NCI-H526 treated with DMSO at 0.1 percent for 48 hours (cell line): ENCODE measurements around the gene COX8C.

Experiments used
- DNase-seq: peaks from one replicate; lab custom pipeline; 2025; lab: John Stamatoyannopoulos, UW

The COX8C gene

GRCh38 chr14:93346926-93347721 is at the start of gene COX8C:
Gene COX8C, plus strand, starts transcription at chr14:93347182. Its CDS starts 87 bp downstream, at chr14:93347269.
- DNase-seq: no peak

- DNase-seq: no peak
These were observed 47.6 kb upstream of the COX8C start for GRCh38 chr14:93299416-93299815.

DNA sequence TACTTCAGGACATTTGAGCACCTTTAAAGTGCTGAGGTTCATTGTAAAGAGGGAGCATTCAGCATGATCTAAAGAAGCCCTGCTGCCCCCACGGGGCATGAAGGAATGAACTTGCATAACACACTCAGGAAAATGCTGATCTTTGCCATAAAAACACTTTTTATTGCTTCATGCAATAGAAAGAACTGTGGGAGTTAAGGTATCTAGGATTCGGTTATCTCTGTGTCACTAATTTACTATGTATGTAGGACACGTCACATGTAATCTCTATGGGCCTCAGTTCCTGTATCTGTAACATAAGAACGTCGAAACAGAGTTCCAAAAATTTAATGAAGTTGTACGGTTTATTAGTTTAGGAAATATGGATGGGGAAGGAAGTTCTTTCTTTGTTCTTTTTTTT is 47.1 kb upstream of the COX8C start:
- no peak for DNase-seq

DNA sequence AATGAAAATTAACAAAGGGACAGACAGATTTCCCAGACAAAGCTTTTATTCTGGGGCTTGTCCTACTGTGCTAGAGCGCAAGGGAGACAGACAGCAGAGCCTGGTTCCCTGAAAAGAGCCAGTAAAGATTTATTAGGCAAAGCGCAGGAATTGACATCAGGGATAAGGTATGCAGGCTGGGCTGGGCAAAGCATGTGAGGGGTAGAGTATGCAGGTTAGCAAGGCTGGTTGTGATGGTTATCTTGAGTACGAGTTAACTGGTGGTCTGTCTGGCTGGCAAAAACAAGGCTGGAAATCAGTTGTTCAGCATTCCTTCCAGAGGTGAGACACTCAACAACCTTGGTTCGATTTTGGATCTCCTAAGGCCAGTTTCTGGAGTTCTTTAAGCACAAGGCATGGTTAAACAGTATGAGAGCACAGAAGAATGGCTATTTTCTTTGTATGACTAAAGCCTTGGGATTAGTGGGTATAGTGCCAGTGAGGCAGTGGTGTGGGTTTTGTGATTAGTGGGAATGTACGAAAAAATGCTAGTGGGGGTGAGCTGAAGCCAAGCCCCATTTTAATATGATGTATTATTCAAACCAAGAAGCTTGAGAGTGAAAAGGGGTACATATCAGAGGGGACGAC is 45.0 kb upstream of the COX8C start:
- DNase-seq: no peak

GRCh38 chr14:93302688-93303581 is 44.0 kb upstream of the COX8C start:
- DNase-seq: no peak

DNA sequence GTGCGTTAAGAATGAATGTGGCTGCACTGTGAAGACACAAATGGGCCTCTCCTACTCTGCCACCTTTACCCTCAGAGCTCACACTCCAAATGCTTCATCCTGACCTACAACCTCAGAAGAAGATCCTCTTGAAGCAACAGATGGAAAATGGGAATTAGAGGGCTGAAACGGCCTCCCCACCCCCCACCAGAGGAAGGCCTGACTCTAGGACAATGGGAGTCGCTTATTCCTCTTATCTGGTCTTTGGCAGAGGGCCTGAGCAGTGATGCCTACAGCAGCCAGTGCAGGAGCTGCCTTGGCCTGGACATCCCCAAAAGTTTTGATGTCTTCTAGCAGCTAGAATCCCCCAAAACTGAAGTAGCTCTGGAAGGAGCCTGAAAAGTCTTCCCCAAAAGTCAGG is 43.3 kb upstream of the COX8C start:
- DNase-seq: no peak

- DNase-seq: no peak
These were observed 42.2 kb upstream of the COX8C start for GRCh38 chr14:93304771-93305170.

DNA sequence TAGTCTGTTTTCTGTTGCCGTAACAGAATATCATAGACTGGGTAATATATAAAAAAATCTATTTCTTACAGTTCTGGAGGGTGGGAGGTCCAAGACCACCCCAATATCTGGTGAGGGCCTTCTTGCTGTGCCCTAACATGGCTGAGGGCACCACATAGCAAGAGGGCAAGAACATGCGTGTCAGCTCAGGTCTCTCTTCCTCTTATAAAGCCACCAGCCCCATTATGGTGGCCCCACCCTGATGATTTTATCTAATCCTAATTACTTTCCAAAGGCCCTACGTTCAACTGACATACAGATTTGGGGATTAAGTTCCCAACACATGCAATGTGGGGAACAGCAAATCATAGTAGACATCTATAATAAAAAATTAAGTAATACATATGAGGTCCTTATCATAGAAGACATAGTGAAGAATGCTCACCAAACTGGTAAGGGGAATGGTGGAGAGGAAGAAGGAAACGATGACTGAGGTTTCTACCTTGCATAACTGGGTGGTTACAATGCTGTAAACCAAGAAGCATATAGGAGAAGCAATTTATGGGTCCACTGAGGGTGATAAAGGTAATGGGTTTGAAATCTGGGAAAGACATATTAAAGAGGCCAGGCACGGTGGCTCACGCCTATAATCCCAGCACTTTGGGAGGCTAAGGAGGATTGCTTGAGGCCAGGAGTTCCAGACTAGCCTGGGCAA is 41.1 kb upstream of the COX8C start:
- no peak for DNase-seq

- DNase-seq: no peak
These were observed 40.2 kb upstream of the COX8C start for GRCh38 chr14:93306812-93307211.

DNA sequence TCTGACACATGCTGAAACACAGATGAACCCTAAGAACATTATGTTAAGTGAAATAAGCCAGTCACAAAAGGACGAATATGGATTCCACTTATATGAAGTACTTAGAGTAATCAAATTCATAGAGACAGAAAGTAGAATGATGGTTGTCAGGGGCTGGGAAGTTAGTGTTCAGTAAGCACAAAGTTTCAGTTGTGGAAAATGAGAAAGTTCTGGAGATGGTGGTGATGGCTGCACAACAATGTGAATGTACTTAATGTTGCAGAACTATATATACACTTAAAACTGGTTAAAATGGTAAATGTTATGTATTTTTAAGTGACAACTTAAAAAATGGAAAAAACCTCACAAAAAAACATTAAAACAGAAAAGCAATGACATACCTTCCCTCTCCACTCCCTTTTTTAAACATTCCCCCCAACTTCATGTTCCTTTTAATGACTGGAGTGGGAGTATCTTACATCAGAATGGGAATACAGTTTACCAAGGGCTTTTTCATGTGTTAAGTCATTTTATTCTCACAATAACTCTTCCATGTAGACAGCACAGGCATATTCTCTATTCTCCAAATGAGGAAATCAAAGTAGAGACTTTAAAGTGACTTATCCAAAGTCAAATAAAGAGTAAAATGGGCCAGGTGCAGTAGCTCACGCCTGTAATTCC is 38.2 kb upstream of the COX8C start:
- DNase-seq: no peak

GRCh38 chr14:93309427-93309966 is 37.5 kb upstream of the COX8C start:
- no peak for DNase-seq

DNA sequence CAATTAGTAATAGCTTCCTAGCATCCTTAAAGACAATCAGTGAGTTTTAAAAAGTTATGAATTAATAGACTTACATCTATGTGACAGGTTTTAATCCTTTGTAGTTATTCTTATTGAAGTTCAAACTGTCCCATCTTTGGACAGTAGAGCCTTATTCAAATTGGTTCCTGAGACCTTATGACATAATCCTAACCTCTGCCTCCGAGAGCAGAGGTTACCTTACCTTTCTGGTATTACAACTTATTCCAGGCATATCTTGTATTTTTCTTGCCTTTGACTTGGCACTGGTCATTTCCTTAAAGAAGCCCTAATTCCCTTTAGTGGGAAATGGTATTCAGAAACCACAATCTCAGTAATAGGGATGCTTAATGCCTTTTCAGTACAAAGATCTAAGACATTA is 35.9 kb upstream of the COX8C start:
- DNase-seq: no peak

- DNase-seq: no peak
These were observed 31.4 kb upstream of the COX8C start for GRCh38 chr14:93315575-93315974.

- no peak for DNase-seq
These were observed 30.3 kb upstream of the COX8C start for GRCh38 chr14:93316716-93317115.

DNA sequence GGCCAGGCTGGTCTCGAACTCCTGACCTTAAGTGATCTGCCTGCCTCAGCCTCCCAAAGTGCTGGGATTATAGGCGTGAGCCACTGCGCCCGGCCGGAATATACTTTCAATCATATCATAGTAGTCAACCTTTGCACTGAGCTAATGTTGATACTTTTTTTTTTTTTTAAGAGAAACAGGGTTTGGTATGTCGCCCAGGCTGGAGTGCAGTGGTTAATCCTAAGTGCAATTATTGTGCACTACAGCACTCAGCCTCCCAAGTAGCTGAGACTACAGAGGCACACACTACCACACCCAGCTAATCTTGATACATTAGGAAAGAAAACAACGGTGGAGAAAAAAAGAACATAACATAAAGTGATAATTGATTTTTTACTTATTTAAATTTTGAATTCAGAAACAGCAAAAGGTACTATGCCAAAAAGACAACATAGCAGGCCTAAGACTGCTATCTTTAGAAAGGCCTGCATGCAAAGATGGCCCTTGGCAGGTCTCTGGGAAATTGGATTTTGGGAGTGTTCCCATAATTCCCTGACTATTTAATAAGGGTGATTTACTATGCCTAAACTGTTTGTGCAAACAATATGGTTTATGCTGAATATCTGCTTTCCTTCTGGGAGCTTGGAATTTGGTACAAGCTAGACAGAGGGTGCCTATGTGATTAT is 29.6 kb upstream of the COX8C start:
- no peak for DNase-seq

GRCh38 chr14:93317875-93318807 is 28.8 kb upstream of the COX8C start:
- no peak for DNase-seq

DNA sequence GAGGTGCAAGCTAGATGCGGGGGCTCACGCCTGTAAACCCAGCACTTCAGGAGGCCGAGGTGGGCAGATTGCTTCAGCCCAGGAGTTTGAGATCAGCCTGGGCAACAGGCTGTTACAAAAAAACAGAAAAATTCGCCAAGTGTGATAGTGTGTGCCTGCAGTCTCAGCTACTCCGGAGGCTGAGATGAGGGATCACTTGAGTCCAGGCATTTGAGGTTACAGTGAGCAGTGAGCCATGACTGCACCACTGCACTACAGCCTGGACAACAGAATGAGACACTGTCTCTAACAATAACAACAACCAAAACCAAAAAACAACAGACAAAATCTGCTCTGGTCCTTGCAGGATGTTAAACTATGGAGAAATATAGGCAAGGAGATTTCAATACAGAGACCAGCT is 28.1 kb upstream of the COX8C start:
- DNase-seq: no peak

DNA sequence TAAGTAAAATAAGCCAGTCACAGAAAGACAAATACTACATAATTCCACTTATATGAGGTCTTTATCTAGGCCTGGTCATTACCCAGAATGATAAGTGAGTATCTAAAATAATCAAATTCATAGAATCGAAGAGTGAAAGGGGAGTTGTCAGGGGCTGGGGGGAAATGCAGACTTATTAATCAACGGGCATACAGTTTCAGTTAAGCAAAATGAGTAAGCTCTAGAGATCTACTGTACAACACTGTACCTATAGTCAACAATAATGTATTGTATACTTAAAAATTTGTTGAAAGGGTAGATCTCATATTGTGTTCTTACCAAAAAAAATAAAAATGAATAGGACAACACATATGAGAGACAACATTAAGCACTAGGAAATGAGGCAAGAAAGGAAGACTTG is 27.5 kb upstream of the COX8C start:
- DNase-seq: no peak

GRCh38 chr14:93319958-93320357 is 27.0 kb upstream of the COX8C start:
- DNase-seq: no peak

- DNase-seq: no peak
These were observed 26.5 kb upstream of the COX8C start for GRCh38 chr14:93320489-93320888.
